Tibial nerve (tissue), 4 donors: ENCODE data around the gene TAB2. TPM values are rescaled to one million over a fixed set of nuclear protein-coding genes. Genes with fewer than 3 reads are reported as not detected.

ENCODE experiments used
- DNase-seq, 2 donors: peaks; one replicate each; pipeline ENCODE4 v3.0.0-alpha.2; 2019; ENCODE audit warnings: low spot score in 2 of 2
- H3K27ac ChIP-seq, 4 donors: fragments of 200-600 bp; sonication (generic) in 3 of 4; one replicate each; pipeline ENCODE4 v1.5.1; 2017 to 2019; ENCODE audit warnings: mild to moderate bottlenecking in 1 of 4
- H3K27me3 ChIP-seq, 2 donors: fragments of 200-600 bp; sonication (generic) in 1 of 2; one replicate each; pipeline versions ENCODE4 v1.5.1 to v1.6.0; 2017 to 2019
- H3K36me3 ChIP-seq, 3 donors: fragments of 200-600 bp; sonication (generic); one replicate each; pipeline ENCODE4 v1.5.1; 2018 to 2019
- H3K4me1 ChIP-seq, 4 donors: fragments of 200-600 bp; sonication (generic) in 3 of 4; one replicate each; pipeline ENCODE4 v1.5.1; 2017 to 2019
- H3K4me3 ChIP-seq, 4 donors: fragments of 200-600 bp; sonication (generic) in 3 of 4; one replicate each; pipeline ENCODE4 v1.5.1; 2017 to 2019; ENCODE audit warnings: mild to moderate bottlenecking in 1 of 4, moderate library complexity in 1 of 4
- H3K9me3 ChIP-seq, 4 donors: fragments of 200-600 bp; sonication (generic) in 3 of 4; one replicate each; pipeline ENCODE4 v1.5.1; 2017 to 2019
- EP300 ChIP-seq, 2 donors: sonication (generic); formaldehyde crosslinking; IDR thresholded peaks; one replicate each; pipeline ENCODE4 v1.6.1; 2017; ENCODE audit warnings: antibody characterized with exemption in 2 of 2, mild to moderate bottlenecking in 1 of 2
- POLR2A ChIP-seq, 2 donors: fragments of 450-650 bp; IDR thresholded peaks; one replicate each; pipeline ENCODE4 v1.6.1; 2017; ENCODE audit warnings: antibody characterized with exemption in 2 of 2, mild to moderate bottlenecking in 2 of 2, moderate library complexity in 2 of 2
- WGBS, 2 donors: methylation state at CpG; one replicate each; pipeline ENCODE4 v1.1.5; 2018; 5-methylcytosine and 5-hydroxymethylcytosine counted together
- total RNA-seq, 4 donors: library from RNA; depleted of rRNA; stranded (reverse); fragments of >200 nt; gene quantifications; one replicate each; pipeline ENCODE4 v1.1.0, GENCODE V29; 2016
- TF ChIP-seq, protein P1 (sequence below), 5 experiments: fragments of 200-600 bp in 3 of 5; fragments of 450-650 bp in 2 of 5; sonication (generic) in 3 of 5; IDR thresholded peaks; one replicate each; pipeline ENCODE4 v1.5.1; 2016 to 2019; ENCODE audit warnings: antibody characterized with exemption in 5 of 5, mild to moderate bottlenecking in 3 of 5, moderate library complexity in 2 of 5

Gene TAB2
- total RNA-seq, 4 donors from 2014 or later = 57.5 to 101 (median 74.7) TPM

DNA sequence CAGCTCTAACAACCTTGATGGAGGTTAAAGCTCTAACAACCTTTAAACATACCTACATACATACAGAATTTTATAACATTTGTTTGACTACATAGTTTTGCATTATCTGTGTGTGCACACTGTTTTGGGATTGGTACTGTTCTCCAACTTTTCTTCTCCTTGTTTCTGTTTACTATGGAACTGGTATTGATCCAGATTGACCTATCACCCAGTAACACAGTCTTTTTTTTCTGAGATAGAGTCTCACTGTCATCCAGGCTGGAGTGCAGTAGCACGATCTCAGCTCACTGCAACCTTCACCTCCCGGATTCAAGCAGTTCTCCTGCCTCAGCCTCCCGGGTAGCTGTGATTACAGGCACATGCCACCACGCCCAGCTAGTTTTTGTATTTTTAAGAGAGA lies 65.9 kb downstream of the TAB2 start:
- no peaks in the 10 kb centered on the region for H3K27me3 ChIP-seq
- peaks cover 0 to 45% (median 3%) of the 10 kb centered on the region in 3 donors for H3K36me3 ChIP-seq
- TF ChIP-seq EP300 (IDR thresholded peaks at IDR 0.05) = no peak
- TF ChIP-seq, protein P1, sequence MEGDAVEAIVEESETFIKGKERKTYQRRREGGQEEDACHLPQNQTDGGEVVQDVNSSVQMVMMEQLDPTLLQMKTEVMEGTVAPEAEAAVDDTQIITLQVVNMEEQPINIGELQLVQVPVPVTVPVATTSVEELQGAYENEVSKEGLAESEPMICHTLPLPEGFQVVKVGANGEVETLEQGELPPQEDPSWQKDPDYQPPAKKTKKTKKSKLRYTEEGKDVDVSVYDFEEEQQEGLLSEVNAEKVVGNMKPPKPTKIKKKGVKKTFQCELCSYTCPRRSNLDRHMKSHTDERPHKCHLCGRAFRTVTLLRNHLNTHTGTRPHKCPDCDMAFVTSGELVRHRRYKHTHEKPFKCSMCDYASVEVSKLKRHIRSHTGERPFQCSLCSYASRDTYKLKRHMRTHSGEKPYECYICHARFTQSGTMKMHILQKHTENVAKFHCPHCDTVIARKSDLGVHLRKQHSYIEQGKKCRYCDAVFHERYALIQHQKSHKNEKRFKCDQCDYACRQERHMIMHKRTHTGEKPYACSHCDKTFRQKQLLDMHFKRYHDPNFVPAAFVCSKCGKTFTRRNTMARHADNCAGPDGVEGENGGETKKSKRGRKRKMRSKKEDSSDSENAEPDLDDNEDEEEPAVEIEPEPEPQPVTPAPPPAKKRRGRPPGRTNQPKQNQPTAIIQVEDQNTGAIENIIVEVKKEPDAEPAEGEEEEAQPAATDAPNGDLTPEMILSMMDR (IDR thresholded peaks at IDR 0.05) = no peak
- no peak for TF ChIP-seq POLR2A (IDR thresholded peaks at IDR 0.05)
- DNase-seq = no peak
- peaks cover 0 to 26% (median 5%) of the 10 kb centered on the region in 4 donors for H3K4me1 ChIP-seq
- no peak overlapping the region for H3K4me3 ChIP-seq
- 78% methylated on average over 4 of the region's 4 CpGs for WGBS, 2 donors
- no peak overlapping the region for H3K27ac ChIP-seq
- no peaks in the 10 kb centered on the region for H3K9me3 ChIP-seq

- no peak for DNase-seq
- peaks cover 0 to 35% (median 0%) of the 10 kb centered on the region in 3 donors for H3K36me3 ChIP-seq
- no peak for TF ChIP-seq EP300 (IDR thresholded peaks at IDR 0.05)
- TF ChIP-seq POLR2A (IDR thresholded peaks at IDR 0.05) = no peak
- TF ChIP-seq, protein P1 (IDR thresholded peaks at IDR 0.05) = no peak
- peaks cover 0 to 29% (median 5%) of the 10 kb centered on the region in 4 donors for H3K4me1 ChIP-seq
- no peaks in the 10 kb centered on the region for H3K9me3 ChIP-seq
- no peaks in the 10 kb centered on the region for H3K27me3 ChIP-seq
- no peak overlapping the region for H3K4me3 ChIP-seq
- no peak overlapping the region for H3K27ac ChIP-seq
These were observed 67.0 kb downstream of the TAB2 start for GRCh38 chr6:149384464-149384863.

DNA sequence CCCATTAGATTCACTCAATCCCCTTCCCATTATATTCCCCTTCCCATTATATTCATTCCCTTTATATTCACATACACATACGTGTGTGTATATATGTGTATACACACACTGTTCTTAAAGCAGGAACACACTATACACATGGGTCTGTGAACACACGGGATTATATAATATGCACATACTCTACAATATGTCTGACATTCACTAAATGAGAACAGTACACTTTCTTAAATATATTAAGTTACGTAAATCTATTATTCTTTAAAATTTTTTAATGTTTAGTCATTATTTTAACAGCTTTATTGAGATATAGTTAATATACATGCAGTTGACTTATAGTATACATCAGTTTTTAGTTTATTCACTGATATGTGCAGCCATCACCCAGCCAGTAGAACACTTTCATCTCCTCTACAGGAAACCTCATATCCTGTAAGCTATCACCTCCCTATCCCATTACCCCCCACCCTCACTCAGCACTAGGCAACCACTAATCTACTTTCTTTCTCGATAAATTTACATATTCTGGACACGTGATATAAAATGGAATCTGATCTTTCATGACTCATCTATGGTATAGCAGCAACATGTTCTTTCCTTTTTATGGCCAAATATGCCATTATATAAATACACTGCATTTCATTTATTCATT lies 68.6 kb downstream of the TAB2 start:
- Histone ChIP-seq H3K4me1 (peaks cover 0 to 35% (median 5%) of the 10 kb centered on the region in 4 donors), H3K36me3 (peaks cover 0 to 20% (median 0%) of the 10 kb centered on the region in 3 donors), H3K9me3 (no peaks in the 10 kb centered on the region), H3K27ac (no peak overlapping the region), H3K4me3 (no peak overlapping the region), H3K27me3 (no peaks in the 10 kb centered on the region)
- no peak for DNase-seq
- no peak for TF ChIP-seq EP300 (IDR thresholded peaks at IDR 0.05)
- no peak for TF ChIP-seq POLR2A (IDR thresholded peaks at IDR 0.05)
- TF ChIP-seq, protein P1 (IDR thresholded peaks at IDR 0.05) = no peak
- 96 to 97% methylated on average over 5 of the region's 5 CpGs for WGBS, 2 donors

GRCh38 chr6:149387779-149388512 lies 70.4 kb downstream of the TAB2 start:
- no peaks in the 10 kb centered on the region for H3K9me3 ChIP-seq
- no peak overlapping the region for H3K4me3 ChIP-seq
- TF ChIP-seq POLR2A (IDR thresholded peaks at IDR 0.05) (no peak), EP300 (IDR thresholded peaks at IDR 0.05) (no peak)
- TF ChIP-seq, protein P1 (IDR thresholded peaks at IDR 0.05) = no peak
- no peak for DNase-seq
- 77 to 79% methylated on average over 1 of the region's 1 CpG for WGBS, 2 donors
- peaks cover 0 to 35% (median 5%) of the 10 kb centered on the region in 4 donors for H3K4me1 ChIP-seq
- H3K27ac ChIP-seq = no peak overlapping the region
- H3K36me3 ChIP-seq = peaks cover 0 to 13% (median 0%) of the 10 kb centered on the region in 3 donors
- H3K27me3 ChIP-seq = no peaks in the 10 kb centered on the region
